ENCODE data around the gene POLR2J3.
"Not testable (repeated sequence)": the region's sequence is repeated elsewhere in the genome, so short reads cannot be mapped to it uniquely, and the experiment has no call there.

POLR2J3 gene

DNA sequence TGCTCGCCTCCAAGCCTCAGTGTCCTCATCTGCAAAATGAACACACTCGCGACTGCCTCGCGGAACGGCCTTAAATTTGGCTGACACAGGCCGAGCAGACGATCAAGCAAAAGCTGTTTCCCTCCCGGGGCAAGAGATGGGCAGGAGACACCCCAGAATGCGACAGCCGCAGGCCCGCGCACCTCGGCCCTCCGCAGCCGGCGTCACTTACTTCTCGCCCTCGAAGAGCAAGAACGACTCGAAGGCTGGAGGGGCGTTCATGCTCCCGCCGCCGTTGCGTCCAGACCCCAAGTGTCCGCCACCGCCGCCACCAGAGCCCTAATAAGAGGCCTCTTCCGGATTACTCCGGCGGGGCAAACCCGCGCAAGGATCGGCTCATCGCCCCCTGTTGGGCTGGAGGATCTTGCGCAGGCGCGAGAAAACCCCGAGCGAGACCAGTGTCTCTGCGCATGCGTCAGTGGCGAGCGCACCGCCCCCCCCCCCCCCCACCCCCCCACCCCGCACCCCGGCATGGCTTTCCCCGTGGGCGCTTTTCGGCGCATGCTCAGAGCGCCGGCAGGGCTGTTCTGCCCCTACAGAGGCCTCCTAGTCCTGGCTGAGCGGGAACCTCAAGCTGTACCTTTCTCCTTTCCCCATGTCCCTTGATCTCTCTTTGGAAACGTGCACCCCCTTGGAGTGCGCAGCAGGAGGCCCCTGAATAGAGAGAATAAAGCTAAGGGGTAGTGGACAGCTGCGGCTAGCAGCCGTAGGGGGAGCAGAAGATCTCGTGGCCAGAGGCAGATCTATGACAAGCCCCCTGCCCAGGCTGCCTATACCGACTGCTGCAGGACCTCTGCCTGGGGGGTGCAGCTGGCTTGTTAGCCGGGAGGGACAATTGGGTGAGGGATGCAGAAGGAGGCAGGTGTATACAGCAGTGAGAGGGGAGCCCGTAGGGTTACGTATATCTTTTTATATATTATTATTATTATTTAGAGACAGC lies at the start of gene POLR2J3:
Gene POLR2J3 (minus strand): TSS at position 323 of the 979 bp plus-strand sequence. CDS start 62 bp downstream, at position 261.
- not testable (repeated sequence) for H3K4me2 ChIP-seq; H3K9me3 ChIP-seq (replicated peaks in 1 of 11); H3K27me3 ChIP-seq; H3K36me3 ChIP-seq; H4K20me1 ChIP-seq; H3K4me1 ChIP-seq
- peak within 1 kb of the TSS; percentile 67 to 83 (median 78); a peak in 21 of 22 replicates for H3K27ac ChIP-seq
- peak within 1 kb of the TSS; percentile 77 to 85 (median 83) for H3K9ac ChIP-seq
- peak within 1 kb of the TSS; percentile 59 to 74 (median 69) for H3K4me3 ChIP-seq

DNA sequence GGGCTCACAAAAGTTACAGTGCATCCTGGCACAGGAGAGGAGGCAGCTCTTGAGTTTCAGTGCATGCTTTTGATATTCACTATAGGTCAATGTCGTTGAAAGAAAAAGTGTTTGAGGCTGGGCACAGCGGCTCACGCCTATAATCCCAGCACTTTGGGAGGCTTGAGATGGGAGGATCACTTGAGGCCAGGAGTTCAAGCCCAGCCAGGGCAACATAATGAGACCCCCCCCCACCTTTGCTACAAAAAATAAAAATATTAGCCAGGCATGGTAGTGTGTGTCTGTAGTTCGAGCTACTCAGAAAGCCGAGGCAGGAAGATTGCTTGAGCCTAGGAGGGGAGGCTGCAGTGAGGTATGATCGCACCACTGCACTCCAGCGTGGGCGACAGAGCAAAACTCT lies 45.7 kb upstream of the POLR2J3 start:
- H3K9me3 ChIP-seq (replicated peaks in 1 of 11); H3K4me3 ChIP-seq; H3K27ac ChIP-seq; H3K4me2 ChIP-seq; H3K27me3 ChIP-seq; H3K4me1 ChIP-seq; H4K20me1 ChIP-seq; H3K9ac ChIP-seq; H3K36me3 ChIP-seq: not testable (repeated sequence)

DNA sequence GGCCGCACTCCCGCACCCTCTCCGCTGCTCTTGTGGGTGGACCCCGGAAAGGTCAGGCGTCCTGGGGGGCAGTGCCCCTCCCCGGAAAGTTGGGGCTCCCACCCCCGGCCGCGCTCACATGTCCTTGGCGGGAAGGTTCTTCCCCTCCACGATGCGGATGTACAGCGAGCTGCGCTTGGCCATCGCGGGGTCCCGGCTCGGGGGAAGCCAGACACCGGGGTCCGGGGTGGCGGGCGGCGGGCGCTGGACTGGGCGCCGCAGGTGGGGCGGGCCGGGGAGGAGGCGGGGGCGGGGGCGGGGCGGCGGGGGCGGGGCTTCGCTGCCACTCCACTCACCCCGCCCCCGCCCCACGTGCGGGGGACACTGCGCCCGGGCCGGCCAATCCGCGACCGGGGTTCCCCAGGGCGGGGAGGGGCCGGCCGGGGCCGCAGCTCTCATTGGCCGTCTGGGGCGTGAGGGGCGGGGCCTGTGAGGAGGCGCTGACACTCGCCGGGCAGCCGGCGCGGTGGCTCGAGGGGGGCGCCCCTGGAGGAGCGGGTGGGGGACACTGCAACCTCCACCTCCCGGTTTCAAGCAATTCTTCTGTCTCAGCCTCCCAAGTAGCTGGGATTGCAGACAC lies 44.2 kb upstream of the POLR2J3 start, which contains the start of gene RASA4:
Gene RASA4 (minus strand): TSS at position 250 of the 619 bp plus-strand sequence. CDS start 67 bp downstream, at position 183.
- H3K9ac ChIP-seq: 0 out of 22 replicates have a peak within 1 kb of the TSS, but pooled peaks of 1 of the 11 experiments have one; percentile 55

DNA sequence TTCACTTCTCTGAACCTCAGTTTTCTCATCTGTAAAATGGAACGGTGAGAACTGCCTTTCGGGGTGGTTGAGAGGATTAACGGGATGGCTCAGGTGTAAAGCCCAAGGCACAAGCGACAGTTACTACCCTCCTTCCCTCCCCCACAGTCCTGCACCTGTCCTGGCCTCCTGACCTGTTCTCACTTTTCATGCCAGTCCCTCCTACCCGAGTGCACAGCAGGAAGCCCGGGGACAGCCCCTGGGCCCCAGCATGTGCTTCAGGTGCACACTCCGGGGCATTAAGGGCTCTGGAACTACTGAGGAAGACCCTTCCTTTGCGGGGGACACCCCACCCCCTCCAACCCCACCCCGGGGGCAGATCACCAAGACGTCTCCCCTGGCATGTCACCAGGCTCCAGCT lies 43.5 kb upstream of the POLR2J3 start:
- not testable (repeated sequence) for H3K27ac ChIP-seq; H3K9ac ChIP-seq; H3K36me3 ChIP-seq; H4K20me1 ChIP-seq; H3K4me3 ChIP-seq; H3K27me3 ChIP-seq; H3K4me2 ChIP-seq; H3K4me1 ChIP-seq; H3K9me3 ChIP-seq (replicated peaks in 1 of 11)

More for the DNA sequence above, 44.2 kb upstream of the POLR2J3 start, which contains the start of gene RASA4:
- H3K4me1 ChIP-seq; H3K9me3 ChIP-seq (replicated peaks in 1 of 11); H4K20me1 ChIP-seq; H3K27ac ChIP-seq; H3K27me3 ChIP-seq; H3K36me3 ChIP-seq: not testable (repeated sequence)
- H3K4me3 ChIP-seq: peak within 1 kb of the TSS in 8 of 10 experiments; percentile 40 to 59 (median 48); a peak in 14 of 20 replicates
- peak within 1 kb of the TSS in 2 of 11 experiments; percentile 36 to 45; a peak in 3 of 22 replicates for H3K4me2 ChIP-seq

DNA sequence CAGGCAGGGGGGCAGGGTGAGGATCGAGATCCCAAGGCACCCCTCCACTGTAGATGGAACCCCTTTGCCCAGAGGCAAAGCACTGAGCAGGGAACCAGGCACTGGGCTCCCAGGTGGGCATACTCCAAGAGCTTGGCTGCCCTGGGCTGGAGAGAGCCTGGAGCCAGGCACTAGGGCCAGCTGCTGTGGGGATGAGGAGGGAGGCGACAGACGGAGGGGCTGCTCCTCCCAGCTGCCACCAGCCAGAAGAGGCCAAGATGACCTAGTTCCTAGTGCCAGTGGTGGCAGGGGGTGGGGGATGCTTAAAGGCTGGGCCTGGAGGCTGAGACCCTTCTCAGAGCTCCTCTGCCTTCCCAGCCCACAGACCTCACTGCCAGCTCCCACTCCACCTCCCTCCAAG lies 42.5 kb upstream of the POLR2J3 start:
- not testable (repeated sequence) for H3K27ac ChIP-seq; H3K9ac ChIP-seq; H4K20me1 ChIP-seq; H3K9me3 ChIP-seq (replicated peaks in 1 of 11); H3K4me2 ChIP-seq; H3K36me3 ChIP-seq; H3K4me3 ChIP-seq; H3K27me3 ChIP-seq
- H3K4me1 ChIP-seq: peaks cover 3 to 13% (median 8%) of the 10 kb centered on the region in 10 experiments; a peak in 10 of 20 replicates

DNA sequence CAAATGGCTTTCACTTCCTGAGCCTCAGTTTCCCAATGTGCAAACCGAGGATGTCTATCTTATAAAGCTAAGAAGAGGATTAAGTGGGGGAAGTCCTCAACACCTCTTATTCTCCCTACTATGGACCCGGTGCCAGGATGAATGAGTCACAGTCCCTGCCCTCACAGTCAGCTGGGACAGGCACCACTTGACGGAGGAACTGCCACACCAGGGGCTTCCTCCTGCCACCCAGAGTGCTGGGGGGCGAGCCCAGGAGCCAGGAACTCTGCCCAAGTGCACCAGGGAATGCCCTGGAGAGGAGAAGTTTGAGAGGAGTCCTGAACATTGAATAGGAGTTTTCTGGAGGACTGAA lies 41.9 kb upstream of the POLR2J3 start:
- H3K4me1 ChIP-seq: peaks cover 3 to 13% (median 8%) of the 10 kb centered on the region in 10 experiments; a peak in 10 of 20 replicates
- not testable (repeated sequence) for H3K9ac ChIP-seq; H3K9me3 ChIP-seq (replicated peaks in 1 of 11); H3K27ac ChIP-seq; H3K36me3 ChIP-seq; H3K4me3 ChIP-seq; H3K4me2 ChIP-seq; H3K27me3 ChIP-seq; H4K20me1 ChIP-seq

DNA sequence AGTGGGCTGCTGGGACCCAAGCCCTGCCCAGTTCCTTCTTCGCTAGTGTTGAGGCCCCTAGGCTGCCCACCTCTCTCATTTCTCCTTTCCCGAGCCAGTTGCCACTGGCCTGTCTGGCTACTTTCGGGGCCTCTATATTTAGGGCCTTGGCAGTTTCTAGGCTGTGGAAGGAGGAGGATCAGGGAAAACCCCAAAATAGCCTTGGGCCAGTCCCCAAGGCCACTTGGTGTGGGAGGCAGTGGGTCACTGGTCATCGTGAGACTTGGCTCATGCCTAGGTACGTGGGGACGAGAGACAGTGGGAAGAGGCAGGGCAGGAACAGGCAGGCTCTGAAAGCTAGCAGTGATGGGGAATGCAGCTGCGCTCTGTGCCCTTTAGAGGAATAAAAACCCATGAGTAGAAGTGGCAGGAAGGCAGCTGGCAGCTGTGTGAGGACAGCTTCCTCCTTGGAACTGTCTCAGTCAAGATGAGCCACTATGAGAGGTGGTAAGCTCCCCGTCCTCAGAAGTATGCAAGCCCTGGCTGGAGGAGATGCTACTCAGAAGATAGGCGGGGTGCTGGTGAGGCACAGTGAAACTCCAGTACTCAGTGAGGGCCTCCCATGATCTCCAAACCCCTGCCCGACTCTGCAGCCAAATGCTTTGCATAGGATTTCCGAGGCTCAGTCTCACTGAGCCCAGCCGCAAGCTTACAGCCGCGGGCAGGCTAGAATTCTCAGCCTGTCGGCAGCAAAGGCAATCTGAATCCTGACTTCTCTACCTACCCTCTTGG lies 41.4 kb upstream of the POLR2J3 start:
- not testable (repeated sequence) for H3K27me3 ChIP-seq; H4K20me1 ChIP-seq; H3K36me3 ChIP-seq; H3K9me3 ChIP-seq (replicated peaks in 1 of 11); H3K9ac ChIP-seq; H3K4me3 ChIP-seq
- Histone ChIP-seq H3K27ac (peak overlapping the region in 8 of 11 experiments; percentile 38 to 61 (median 48); a peak in 7 of 22 replicates), H3K4me1 (peaks cover 3 to 13% (median 8%) of the 10 kb centered on the region in 10 experiments; a peak in 10 of 20 replicates), H3K4me2 (peak overlapping the region in 4 of 11 experiments; percentile 41 to 60 (median 48); a peak in 5 of 22 replicates)

DNA sequence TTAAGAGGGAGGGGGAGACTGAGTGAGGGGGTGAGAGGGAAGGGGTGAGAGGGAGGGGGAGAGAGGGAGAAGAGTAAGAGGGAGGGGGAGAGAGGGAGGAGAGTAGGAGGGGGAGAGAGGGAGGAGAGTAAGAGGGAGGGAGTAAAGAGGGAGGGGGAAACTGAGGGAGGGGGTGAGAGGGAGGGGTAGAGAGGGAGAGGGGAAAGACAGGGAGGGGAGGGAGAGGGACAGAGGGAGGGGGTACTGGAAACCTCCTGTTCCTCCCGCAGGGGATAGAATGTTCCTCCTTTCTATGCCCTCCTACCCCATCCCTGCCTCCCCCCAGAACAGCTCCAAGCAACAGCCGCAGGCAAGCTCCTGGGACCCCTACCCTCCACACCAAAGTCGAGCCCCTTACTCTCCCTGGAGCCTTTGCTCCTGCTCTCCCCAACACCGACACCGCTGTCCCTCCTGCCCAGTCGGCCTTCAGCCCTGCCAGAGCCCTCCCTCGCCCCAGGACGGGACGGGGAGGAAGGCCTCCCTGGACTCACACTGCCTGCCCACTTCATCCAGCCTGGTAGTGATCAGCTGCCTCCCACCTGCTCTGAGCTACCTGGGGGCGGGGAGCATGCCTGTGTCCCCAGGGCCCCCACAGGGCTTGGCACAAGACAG lies 39.4 kb upstream of the POLR2J3 start:
- Histone ChIP-seq H3K4me3 (peak overlapping the region in 1 of 10 experiments; percentile 26; a peak in 1 of 20 replicates), H3K4me2 (peak overlapping the region in 9 of 11 experiments; percentile 46 to 80 (median 56); a peak in 12 of 22 replicates), H3K9ac (peak overlapping the region in 2 of 11 experiments; percentile 43 to 64; a peak in 2 of 22 replicates), H3K27ac (peak overlapping the region in 9 of 11 experiments; percentile 51 to 70 (median 64); a peak in 12 of 22 replicates), H3K4me1 (peaks cover 3 to 13% (median 8%) of the 10 kb centered on the region in 10 experiments; a peak in 10 of 20 replicates)
- H3K36me3 ChIP-seq; H3K9me3 ChIP-seq (replicated peaks in 1 of 11); H3K27me3 ChIP-seq; H4K20me1 ChIP-seq: not testable (repeated sequence)

DNA sequence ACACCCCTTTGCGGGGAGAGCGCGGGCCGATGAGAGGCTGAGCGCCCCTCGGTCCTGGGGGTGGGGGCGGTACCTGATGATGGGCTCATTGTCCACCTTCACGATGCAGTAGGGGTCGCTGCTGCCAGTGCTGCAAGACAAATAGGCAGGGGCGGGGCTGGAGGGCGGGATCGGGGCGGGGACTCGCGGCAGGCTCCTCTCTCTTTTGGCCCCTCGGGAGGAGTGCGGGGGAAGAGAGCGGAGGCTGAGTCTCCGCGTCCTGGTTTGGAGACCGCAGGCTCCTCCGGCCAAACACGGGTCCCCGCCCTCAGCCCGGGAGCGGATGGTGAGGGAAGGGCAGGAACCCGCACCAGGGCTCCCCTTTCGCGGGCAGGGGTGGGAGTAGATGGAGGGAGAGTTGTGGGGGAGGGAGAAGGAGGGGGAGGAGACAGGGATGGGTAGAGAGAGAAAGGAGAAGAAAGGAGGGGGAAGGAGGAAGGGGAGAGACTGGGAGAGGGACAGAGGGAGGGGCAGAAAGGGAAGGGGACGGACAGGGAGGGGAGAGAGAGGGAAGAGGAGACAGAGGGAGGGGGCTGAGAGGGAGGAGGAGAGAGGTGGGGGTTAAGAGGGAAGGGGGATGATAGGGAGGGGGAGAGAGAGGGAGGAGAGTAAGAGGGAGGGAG lies 38.8 kb upstream of the POLR2J3 start:
- H3K9me3 ChIP-seq (replicated peaks in 1 of 11); H3K27ac ChIP-seq; H3K9ac ChIP-seq; H4K20me1 ChIP-seq; H3K36me3 ChIP-seq; H3K4me3 ChIP-seq; H3K4me2 ChIP-seq; H3K27me3 ChIP-seq: not testable (repeated sequence)
- peaks cover 3 to 13% (median 8%) of the 10 kb centered on the region in 10 experiments; a peak in 10 of 20 replicates for H3K4me1 ChIP-seq

DNA sequence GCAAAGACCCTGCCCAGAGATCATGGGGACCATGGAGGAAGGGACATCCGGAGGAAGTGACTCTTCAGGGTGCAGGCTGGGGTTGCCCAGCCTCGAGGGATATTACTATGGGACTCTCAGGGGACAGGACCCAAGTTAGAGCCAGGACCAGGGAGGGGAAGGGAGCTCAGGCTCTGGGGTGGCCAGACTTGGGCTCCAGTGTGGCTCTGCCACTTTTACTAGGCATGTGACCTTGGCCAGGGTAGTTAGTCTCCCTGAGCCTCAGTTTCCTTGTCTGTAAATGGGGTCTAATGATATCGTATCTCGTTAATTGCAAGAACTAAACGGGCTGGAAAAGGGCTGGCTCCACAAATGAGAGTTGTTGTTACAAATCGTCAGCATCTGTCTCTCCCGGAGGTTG lies 38.1 kb upstream of the POLR2J3 start:
- H3K36me3 ChIP-seq; H3K9ac ChIP-seq; H3K4me3 ChIP-seq; H4K20me1 ChIP-seq; H3K9me3 ChIP-seq (replicated peaks in 1 of 11); H3K27me3 ChIP-seq; H3K27ac ChIP-seq: not testable (repeated sequence)
- Histone ChIP-seq H3K4me1 (peaks cover 3 to 13% (median 8%) of the 10 kb centered on the region in 10 experiments; a peak in 10 of 20 replicates), H3K4me2 (peak overlapping the region in 2 of 11 experiments; percentile 55 to 64; a peak in 4 of 22 replicates)

DNA sequence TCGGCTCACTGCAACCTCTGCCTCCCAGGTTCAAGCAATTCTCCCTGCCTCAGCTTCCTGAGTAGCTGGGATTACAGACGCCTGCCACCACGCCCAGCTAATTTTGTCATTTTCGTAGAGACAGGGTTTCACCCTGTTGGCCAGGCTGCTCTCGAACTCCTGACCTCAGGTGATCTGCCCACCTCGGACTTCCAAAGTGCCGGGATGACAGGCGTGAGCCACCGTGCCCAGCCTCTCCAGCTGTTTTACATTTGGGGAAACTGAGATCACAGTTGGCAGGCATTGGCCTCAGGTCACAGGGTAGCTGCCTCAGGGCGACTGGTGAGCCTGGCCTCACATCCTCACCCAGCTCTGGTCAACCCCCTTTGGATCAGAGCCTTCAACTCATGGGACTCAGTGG lies 37.4 kb upstream of the POLR2J3 start:
- H3K9me3 ChIP-seq (replicated peaks in 1 of 11); H4K20me1 ChIP-seq; H3K36me3 ChIP-seq; H3K9ac ChIP-seq; H3K4me2 ChIP-seq; H3K4me3 ChIP-seq; H3K27ac ChIP-seq; H3K27me3 ChIP-seq: not testable (repeated sequence)
- H3K4me1 ChIP-seq: peaks cover 3 to 13% (median 8%) of the 10 kb centered on the region in 10 experiments; a peak in 10 of 20 replicates

DNA sequence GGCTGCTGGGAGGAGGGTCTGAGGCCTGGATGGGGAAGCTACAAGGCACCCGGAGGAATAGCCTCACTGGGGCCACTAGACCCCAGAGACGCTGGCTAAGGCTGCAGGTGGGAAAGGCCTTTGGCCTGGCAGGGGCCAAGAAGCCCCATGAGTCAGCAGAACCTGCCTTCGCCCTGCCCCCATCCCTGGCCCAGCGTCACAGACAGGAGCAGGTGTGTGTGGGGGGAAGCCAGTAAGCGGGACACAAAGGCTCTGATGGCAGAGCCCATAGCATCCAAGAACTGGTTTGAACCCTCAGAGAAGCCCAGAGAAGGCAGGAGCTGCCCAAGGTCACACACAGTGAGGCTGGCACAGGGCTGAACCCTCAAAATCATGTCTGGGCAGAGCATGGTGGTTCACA lies 34.5 kb upstream of the POLR2J3 start:
- not testable (repeated sequence) for H3K9ac ChIP-seq; H4K20me1 ChIP-seq; H3K36me3 ChIP-seq; H3K4me1 ChIP-seq; H3K4me2 ChIP-seq; H3K27me3 ChIP-seq; H3K4me3 ChIP-seq; H3K27ac ChIP-seq; H3K9me3 ChIP-seq (replicated peaks in 1 of 11)

Data from BLaER1 treated with 17β-estradiol and CSF1 and Interleukin-3, amounts not matched to agents 10 nM and 100 nM (cell line).